Loucy (cell line): ENCODE results near the gene LMF1.
"Not testable (repeated sequence)": the region's sequence is repeated elsewhere in the genome, so short reads cannot be mapped to it uniquely, and the experiment has no call there.

Source experiments
- H2AFZ ChIP-seq: fragments of 200-600 bp; sonication (generic); 2 replicates; pipeline ENCODE4 v1.6.0; 2016; ENCODE audit warnings: antibody characterized with exemption, mild to moderate bottlenecking, low read length, moderate library complexity
- H3F3A ChIP-seq: fragments of 200-600 bp; 2 replicates; pipeline ENCODE4 v1.6.0; 2016; ENCODE audit warnings: antibody characterized with exemption, low read depth, mild to moderate bottlenecking
- H3K27me3 ChIP-seq: fragments of 200-600 bp; sonication (generic); 2 replicates; pipeline ENCODE4 v1.6.1; 2014; ENCODE audit warnings: low read length, mild to moderate bottlenecking; ENCODE audit not compliant: insufficient read depth, poor library complexity, severe bottlenecking
- H3K36me3 ChIP-seq: fragments of 200-600 bp; sonication (generic); 2 replicates; pipeline ENCODE4 v1.6.1; 2016; ENCODE audit warnings: low read length; ENCODE audit not compliant: insufficient read depth
- H3K4me1 ChIP-seq: fragments of 200-600 bp; sonication (generic); 2 replicates; pipeline ENCODE4 v1.5.1; 2014; ENCODE audit warnings: low read length, mild to moderate bottlenecking; ENCODE audit not compliant: insufficient read depth, poor library complexity, severe bottlenecking
- H3K4me2 ChIP-seq: fragments of 200-600 bp; sonication (generic); 2 replicates; pipeline ENCODE4 v1.6.0; 2014; ENCODE audit warnings: antibody characterized with exemption, low read length, low read depth, mild to moderate bottlenecking; ENCODE audit not compliant: poor library complexity, severe bottlenecking
- H3K4me3 ChIP-seq: fragments of 200-600 bp; sonication (generic); 2 replicates; pipeline ENCODE4 v1.5.1; 2014; ENCODE audit warnings: low read length, mild to moderate bottlenecking, mixed read lengths; ENCODE audit not compliant: poor library complexity, severe bottlenecking
- H3K79me2 ChIP-seq: fragments of 200-600 bp; sonication (generic); 2 replicates; pipeline ENCODE4 v1.6.1; 2014; ENCODE audit warnings: low read length; ENCODE audit not compliant: insufficient read depth
- H3K9ac ChIP-seq: fragments of 200-600 bp; sonication (generic); 2 replicates; pipeline ENCODE4 v1.6.0; 2014; ENCODE audit warnings: mild to moderate bottlenecking, low read depth, low read length, moderate library complexity; ENCODE audit not compliant: poor library complexity, severe bottlenecking
- H3K9me2 ChIP-seq: fragments of 200-600 bp; sonication (generic); replicated peaks from 2 replicates; pipeline ENCODE4 v1.6.1; 2016; ENCODE audit warnings: low read depth, low read length, mixed read lengths
- H3K9me3 ChIP-seq: fragments of 200-600 bp; sonication (generic); 2 replicates; pipeline ENCODE4 v1.6.1; 2014; ENCODE audit warnings: mild to moderate bottlenecking, antibody characterized with exemption, low read length, low read depth; ENCODE audit not compliant: insufficient read depth
- H4K20me1 ChIP-seq: fragments of 200-600 bp; sonication (generic); 2 replicates; pipeline ENCODE4 v1.6.0; 2014; ENCODE audit warnings: antibody characterized with exemption, low read length, mild to moderate bottlenecking; ENCODE audit not compliant: insufficient read depth, poor library complexity, severe bottlenecking
- EZH2phosphoT487 ChIP-seq: fragments of 200-600 bp; IDR thresholded peaks from 2 replicates; pipeline ENCODE4 v1.6.1; 2018; ENCODE audit warnings: antibody characterized with exemption, mild to moderate bottlenecking, moderate library complexity, borderline replicate concordance
- TF ChIP-seq, protein P1 (sequence below): fragments of 200-600 bp; sonication (generic); conservative IDR thresholded peaks from 2 replicates; pipeline ENCODE4 v1.5.1; 2014; ENCODE audit warnings: mild to moderate bottlenecking, antibody characterized with exemption, low read length

LMF1 gene

DNA sequence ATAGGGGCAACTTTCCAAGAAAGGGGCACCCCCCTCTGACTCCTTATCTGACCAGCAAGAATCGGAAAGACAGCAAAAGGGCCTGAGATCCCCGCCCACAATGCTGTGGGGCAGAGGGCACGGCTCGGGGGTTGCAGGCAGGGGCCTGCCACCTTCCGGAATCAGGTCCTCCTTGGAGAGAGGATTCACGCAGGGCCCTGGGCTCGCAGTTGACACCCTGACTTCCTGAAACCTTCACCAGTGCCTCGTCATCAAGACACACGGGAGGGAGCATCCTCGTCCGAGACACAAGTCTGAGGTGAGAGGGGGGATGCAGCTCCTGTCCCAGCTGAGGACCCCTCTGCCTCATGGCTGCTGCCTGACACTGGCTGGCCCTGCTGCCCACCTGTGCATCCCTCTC is 81.2 kb downstream of the LMF1 start:
- no peaks in the 10 kb centered on the region for H3K9me2 ChIP-seq
- no peaks in the 10 kb centered on the region for H3K27me3 ChIP-seq
- no peaks in the 10 kb centered on the region for H3K36me3 ChIP-seq
- no peak overlapping the region for H3K9ac ChIP-seq
- H3K9me3 ChIP-seq: no peaks in the 10 kb centered on the region
- H3F3A ChIP-seq: no peaks in the 10 kb centered on the region
- no peaks in the 10 kb centered on the region for H4K20me1 ChIP-seq
- H3K4me3 ChIP-seq: no peak overlapping the region
- TF ChIP-seq EZH2phosphoT487: no peak
- TF ChIP-seq, protein P1, sequence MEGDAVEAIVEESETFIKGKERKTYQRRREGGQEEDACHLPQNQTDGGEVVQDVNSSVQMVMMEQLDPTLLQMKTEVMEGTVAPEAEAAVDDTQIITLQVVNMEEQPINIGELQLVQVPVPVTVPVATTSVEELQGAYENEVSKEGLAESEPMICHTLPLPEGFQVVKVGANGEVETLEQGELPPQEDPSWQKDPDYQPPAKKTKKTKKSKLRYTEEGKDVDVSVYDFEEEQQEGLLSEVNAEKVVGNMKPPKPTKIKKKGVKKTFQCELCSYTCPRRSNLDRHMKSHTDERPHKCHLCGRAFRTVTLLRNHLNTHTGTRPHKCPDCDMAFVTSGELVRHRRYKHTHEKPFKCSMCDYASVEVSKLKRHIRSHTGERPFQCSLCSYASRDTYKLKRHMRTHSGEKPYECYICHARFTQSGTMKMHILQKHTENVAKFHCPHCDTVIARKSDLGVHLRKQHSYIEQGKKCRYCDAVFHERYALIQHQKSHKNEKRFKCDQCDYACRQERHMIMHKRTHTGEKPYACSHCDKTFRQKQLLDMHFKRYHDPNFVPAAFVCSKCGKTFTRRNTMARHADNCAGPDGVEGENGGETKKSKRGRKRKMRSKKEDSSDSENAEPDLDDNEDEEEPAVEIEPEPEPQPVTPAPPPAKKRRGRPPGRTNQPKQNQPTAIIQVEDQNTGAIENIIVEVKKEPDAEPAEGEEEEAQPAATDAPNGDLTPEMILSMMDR: no peak
- no peak overlapping the region for H2AFZ ChIP-seq
- H3K4me2 ChIP-seq: no peak overlapping the region
- H3K79me2 ChIP-seq: no peaks in the 10 kb centered on the region
- no peaks in the 10 kb centered on the region for H3K4me1 ChIP-seq

DNA sequence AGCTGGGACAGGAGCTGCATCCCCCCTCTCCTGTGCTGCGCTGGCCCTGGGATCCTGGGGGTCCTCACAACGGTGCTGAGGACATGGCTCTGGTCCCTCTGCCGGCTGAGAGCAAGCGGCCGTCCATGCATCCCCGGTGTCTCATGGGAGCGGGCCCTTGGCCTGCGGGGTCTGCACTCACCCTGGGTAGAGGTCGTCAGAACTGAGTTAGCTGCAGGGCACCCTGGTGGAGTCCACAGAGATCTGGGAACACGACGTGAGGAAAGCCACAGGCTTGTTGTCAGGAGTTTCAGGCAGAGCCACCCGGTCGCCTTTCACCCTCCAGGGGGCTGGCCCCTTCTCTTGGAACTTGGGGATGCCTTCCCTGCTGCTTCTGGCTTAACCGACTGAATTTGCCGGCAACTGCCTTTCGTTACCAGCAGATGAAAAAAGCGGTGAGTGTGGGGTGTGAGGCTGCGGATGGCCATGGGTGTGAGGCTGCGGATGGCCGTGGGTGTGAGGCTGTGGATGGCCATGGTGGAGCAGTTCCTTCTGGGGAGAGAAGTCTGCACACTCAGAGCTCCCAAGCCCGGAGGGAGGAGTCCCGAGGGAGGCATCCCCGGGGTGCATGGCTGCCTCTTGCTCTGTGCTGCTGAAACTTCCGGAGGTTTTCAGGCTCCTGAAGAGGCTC is 81.7 kb downstream of the LMF1 start:
- Histone ChIP-seq H3K9ac (no peak overlapping the region), H3K4me3 (no peak overlapping the region), H3K27me3 (no peaks in the 10 kb centered on the region), H3K36me3 (no peaks in the 10 kb centered on the region), H4K20me1 (no peaks in the 10 kb centered on the region), H2AFZ (no peak overlapping the region), H3K4me2 (no peak overlapping the region), H3K4me1 (no peaks in the 10 kb centered on the region), H3F3A (no peaks in the 10 kb centered on the region), H3K9me3 (no peaks in the 10 kb centered on the region), H3K9me2 (no peaks in the 10 kb centered on the region), H3K79me2 (no peaks in the 10 kb centered on the region)
- TF ChIP-seq, protein P1: no peak

DNA sequence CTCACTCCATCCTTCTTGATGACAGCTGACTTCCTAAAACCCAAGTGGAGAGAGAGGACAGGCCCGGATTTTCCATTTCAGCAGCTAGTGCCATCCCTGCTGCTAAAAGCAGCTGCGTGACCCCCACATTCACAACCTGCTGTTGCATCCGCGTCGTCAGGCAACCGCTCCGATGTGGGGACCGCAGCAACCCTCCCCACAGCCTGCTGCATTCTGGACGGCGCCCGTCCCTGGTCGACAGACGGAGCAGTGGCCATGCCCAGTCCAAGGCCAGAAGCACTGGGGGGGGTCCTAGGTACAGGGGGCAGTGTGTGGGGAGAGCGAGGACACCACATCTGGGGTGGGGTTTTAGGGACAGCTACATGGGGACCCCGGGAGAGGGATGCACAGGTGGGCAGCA is 82.3 kb downstream of the LMF1 start:
- not testable (repeated sequence) for H3K79me2 ChIP-seq, H4K20me1 ChIP-seq, H3K9me3 ChIP-seq, H3F3A ChIP-seq, H3K4me2 ChIP-seq, H2AFZ ChIP-seq, H3K9ac ChIP-seq, H3K36me3 ChIP-seq, H3K27me3 ChIP-seq, H3K4me3 ChIP-seq, H3K9me2 ChIP-seq, H3K4me1 ChIP-seq

DNA sequence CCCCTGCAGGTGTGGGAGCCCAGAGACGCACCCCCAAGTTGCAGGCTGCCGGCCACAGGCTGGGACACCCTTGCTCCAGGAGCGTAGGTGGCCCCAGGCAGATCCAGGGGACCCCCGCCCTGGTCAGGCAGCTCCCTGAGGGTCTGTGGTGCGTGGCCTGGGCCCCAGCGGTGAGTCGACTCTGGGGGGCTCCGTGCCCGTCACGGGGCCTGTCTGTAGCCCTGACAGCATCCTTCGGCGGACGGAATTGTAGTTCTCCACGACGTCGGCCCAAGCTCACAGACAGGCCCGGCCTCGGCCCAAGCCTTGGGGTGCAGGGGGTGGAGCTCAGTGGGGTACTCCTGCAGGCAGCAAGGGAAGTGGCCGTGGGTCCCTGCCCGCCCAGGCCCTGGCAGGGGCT is 82.9 kb downstream of the LMF1 start:
- Histone ChIP-seq H3K4me1 (no peaks in the 10 kb centered on the region), H3K4me3 (no peak overlapping the region), H3K9ac (no peak overlapping the region), H3K4me2 (no peak overlapping the region), H3K9me2 (no peaks in the 10 kb centered on the region), H3K27me3 (no peaks in the 10 kb centered on the region), H2AFZ (no peak overlapping the region), H4K20me1 (no peaks in the 10 kb centered on the region), H3K79me2 (no peaks in the 10 kb centered on the region), H3F3A (no peaks in the 10 kb centered on the region), H3K36me3 (no peaks in the 10 kb centered on the region), H3K9me3 (no peaks in the 10 kb centered on the region)
- no peak for TF ChIP-seq EZH2phosphoT487
- TF ChIP-seq, protein P1: no peak
